Transverse colon (tissue), 4 donors: ENCODE data around the gene SAMD8.

ENCODE experiments used
- POLR2A ChIP-seq: fragments of 450-650 bp; IDR thresholded peaks from one replicate; pipeline ENCODE4 v1.6.1; 2016; ENCODE audit warnings: antibody characterized with exemption, mild to moderate bottlenecking, moderate library complexity
- POLR2AphosphoS5 ChIP-seq, 3 donors: sonication (generic); formaldehyde crosslinking; IDR thresholded peaks; one replicate each; pipeline ENCODE4 v1.6.1; 2016; ENCODE audit warnings: antibody characterized with exemption in 3 of 3
- TF ChIP-seq, protein P1 (sequence below), 5 experiments: fragments of 200-600 bp in 3 of 5; fragments of 450-650 bp in 2 of 5; sonication (generic) in 3 of 5; IDR thresholded peaks; 1 replicate in 2 of 5; 2 replicates in 3 of 5; pipeline ENCODE4 v1.5.1; 2016 to 2017; ENCODE audit warnings: antibody characterized with exemption in 5 of 5, inconsistent platforms in 3 of 5, mild to moderate bottlenecking in 2 of 5, moderate library complexity in 1 of 5

DNA sequence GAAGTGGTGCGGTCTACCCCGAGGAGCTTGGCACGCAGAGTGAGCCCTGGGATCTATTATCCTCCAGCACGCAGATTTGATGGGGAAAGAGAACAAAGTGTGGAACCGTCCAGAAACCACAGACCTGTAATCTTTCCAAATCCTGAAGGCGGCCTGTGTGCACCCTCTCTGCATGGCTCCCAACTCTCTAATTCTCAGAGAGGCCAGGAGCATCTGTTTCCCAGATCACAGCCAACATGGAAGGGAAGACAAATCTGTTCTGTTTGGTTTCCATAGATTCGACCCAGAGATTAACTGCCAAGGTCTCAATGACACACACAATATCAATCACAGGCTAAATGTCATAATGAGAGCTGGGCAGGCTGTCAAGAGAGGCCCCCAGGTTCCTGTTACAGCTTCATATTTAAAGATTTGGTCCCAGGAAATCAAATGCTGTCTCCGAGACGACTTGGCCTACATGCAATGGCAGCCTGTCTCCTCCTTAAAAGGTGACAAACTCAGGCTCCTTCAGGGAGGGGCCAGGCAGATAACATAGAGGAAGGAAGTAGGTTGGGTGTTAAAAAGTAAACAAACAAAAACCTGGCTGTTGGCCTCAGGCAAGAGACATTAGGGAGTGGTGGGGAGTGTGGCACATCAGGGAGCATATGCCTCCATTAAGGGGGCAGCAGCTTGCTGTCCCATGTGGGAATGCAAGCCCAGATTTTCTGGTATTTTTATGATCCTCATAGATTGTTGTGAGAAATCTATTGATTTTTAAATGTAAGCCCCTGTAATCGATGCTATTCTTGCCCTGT is 48.8 kb upstream of the SAMD8 start:
- TF ChIP-seq, protein P1, sequence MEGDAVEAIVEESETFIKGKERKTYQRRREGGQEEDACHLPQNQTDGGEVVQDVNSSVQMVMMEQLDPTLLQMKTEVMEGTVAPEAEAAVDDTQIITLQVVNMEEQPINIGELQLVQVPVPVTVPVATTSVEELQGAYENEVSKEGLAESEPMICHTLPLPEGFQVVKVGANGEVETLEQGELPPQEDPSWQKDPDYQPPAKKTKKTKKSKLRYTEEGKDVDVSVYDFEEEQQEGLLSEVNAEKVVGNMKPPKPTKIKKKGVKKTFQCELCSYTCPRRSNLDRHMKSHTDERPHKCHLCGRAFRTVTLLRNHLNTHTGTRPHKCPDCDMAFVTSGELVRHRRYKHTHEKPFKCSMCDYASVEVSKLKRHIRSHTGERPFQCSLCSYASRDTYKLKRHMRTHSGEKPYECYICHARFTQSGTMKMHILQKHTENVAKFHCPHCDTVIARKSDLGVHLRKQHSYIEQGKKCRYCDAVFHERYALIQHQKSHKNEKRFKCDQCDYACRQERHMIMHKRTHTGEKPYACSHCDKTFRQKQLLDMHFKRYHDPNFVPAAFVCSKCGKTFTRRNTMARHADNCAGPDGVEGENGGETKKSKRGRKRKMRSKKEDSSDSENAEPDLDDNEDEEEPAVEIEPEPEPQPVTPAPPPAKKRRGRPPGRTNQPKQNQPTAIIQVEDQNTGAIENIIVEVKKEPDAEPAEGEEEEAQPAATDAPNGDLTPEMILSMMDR (IDR thresholded peaks at IDR 0.05), result no peak
- no peak for TF ChIP-seq POLR2A
- no peak for TF ChIP-seq POLR2AphosphoS5 (IDR thresholded peaks at IDR 0.05)
